SK-N-SH treated with all-trans-retinoic acid at 6 μM for 48 hours (cell line): ENCODE measurements around the gene OXCT1.

ENCODE experiments used
- ATAC-seq: fragments of 200-7000 bp; cut with Tn5 transposase; 3 replicates; pipeline ENCODE4 v1.9.1; 2020; ENCODE audit warnings: mild to moderate bottlenecking, moderate library complexity
- ARNTL ChIP-seq: fragments of 450-650 bp; formaldehyde crosslinking; IDR thresholded peaks from 2 replicates; pipeline ENCODE4 v1.5.0; 2020; ENCODE audit warnings: low read depth, mild to moderate bottlenecking, moderate library complexity, borderline replicate concordance
- BACH2 ChIP-seq: fragments of 250-450 bp; sonication (Bioruptor Pico); IDR thresholded peaks from 2 replicates; pipeline ENCODE4 v1.9.0; 2021; ENCODE audit warnings: mild to moderate bottlenecking, borderline replicate concordance
- CSDC2 ChIP-seq: fragments of 250-450 bp; sonication (Bioruptor Pico); IDR thresholded peaks from 2 replicates; pipeline ENCODE4 v1.5.0; 2020; ENCODE audit warnings: mild to moderate bottlenecking, moderate library complexity
- ESRRG ChIP-seq: fragments of 250-450 bp; sonication (Bioruptor Pico); IDR thresholded peaks from 2 replicates; pipeline ENCODE4 v1.6.1; 2021; ENCODE audit warnings: mild to moderate bottlenecking
- ISL1 ChIP-seq: fragments of 250-450 bp; sonication (Bioruptor Pico); IDR thresholded peaks from 2 replicates; pipeline ENCODE4 v2.1.2; 2022; ENCODE audit warnings: mild to moderate bottlenecking, moderate library complexity
- OSR1 ChIP-seq: fragments of 250-450 bp; sonication (Bioruptor Pico); IDR thresholded peaks from 2 replicates; pipeline ENCODE4 v1.8.0; 2022; ENCODE audit warnings: moderate library complexity, mild to moderate bottlenecking, inconsistent platforms
- PATZ1 ChIP-seq: fragments of 250-450 bp; sonication (Bioruptor Pico); IDR thresholded peaks from 2 replicates; pipeline ENCODE4 v1.8.0; 2020; ENCODE audit warnings: mild to moderate bottlenecking, moderate library complexity, borderline replicate concordance
- POU6F1 ChIP-seq: fragments of 250-450 bp; sonication (Bioruptor Pico); IDR thresholded peaks from 2 replicates; pipeline ENCODE4 v1.8.0; 2021; ENCODE audit warnings: low read depth, mild to moderate bottlenecking, moderate library complexity, borderline replicate concordance
- PPARA ChIP-seq: fragments of 250-450 bp; sonication (Bioruptor Pico); IDR thresholded peaks from 2 replicates; pipeline ENCODE4 v1.5.0; 2020; ENCODE audit warnings: mild to moderate bottlenecking, borderline replicate concordance
- RARB ChIP-seq: fragments of 250-450 bp; sonication (Bioruptor Pico); IDR thresholded peaks from 2 replicates; pipeline ENCODE4 v1.8.0; 2021; ENCODE audit warnings: mild to moderate bottlenecking, moderate library complexity
- SNAI2 ChIP-seq: fragments of 250-450 bp; sonication (Bioruptor Pico); IDR thresholded peaks from 2 replicates; pipeline ENCODE4 v1.5.0; 2020; ENCODE audit warnings: mild to moderate bottlenecking, moderate library complexity
- TCF4 ChIP-seq: fragments of 250-450 bp; sonication (Bioruptor Pico); IDR thresholded peaks from 2 replicates; pipeline ENCODE4 v1.8.0; 2021; ENCODE audit warnings: mild to moderate bottlenecking, moderate library complexity, borderline replicate concordance
- TOX ChIP-seq: fragments of 250-450 bp; sonication (Bioruptor Pico); IDR thresholded peaks from 2 replicates; pipeline ENCODE4 v1.8.0; 2021; ENCODE audit warnings: mild to moderate bottlenecking, moderate library complexity, borderline replicate concordance
- TSHZ2 ChIP-seq: fragments of 250-450 bp; sonication (Bioruptor Pico); IDR thresholded peaks from 2 replicates; pipeline ENCODE4 v1.5.0; 2020; ENCODE audit warnings: mild to moderate bottlenecking, moderate library complexity
- ZFP3 ChIP-seq: fragments of 250-450 bp; sonication (Bioruptor Pico); IDR thresholded peaks from 2 replicates; pipeline ENCODE4 v1.5.0; 2020; ENCODE audit warnings: mild to moderate bottlenecking, moderate library complexity
- ZFP30 ChIP-seq: fragments of 450-650 bp; formaldehyde crosslinking; IDR thresholded peaks from 2 replicates; pipeline ENCODE4 v1.5.0; 2022; ENCODE audit warnings: mild to moderate bottlenecking, moderate library complexity
- ZNF565 ChIP-seq: fragments of 450-650 bp; formaldehyde crosslinking; conservative IDR thresholded peaks from 2 replicates; pipeline ENCODE4 v1.5.0; 2020; ENCODE audit warnings: low read depth, mild to moderate bottlenecking, moderate library complexity
- ZNF70 ChIP-seq: fragments of 450-650 bp; formaldehyde crosslinking; IDR thresholded peaks from 2 replicates; pipeline ENCODE4 v1.5.0; 2020; ENCODE audit warnings: mild to moderate bottlenecking, moderate library complexity
- ZNF8 ChIP-seq: fragments of 450-650 bp; formaldehyde crosslinking; IDR thresholded peaks from 2 replicates; pipeline ENCODE4 v1.5.0; 2020; ENCODE audit warnings: mild to moderate bottlenecking, moderate library complexity

Gene OXCT1

GRCh38 chr5:41876678-41877077 lies 6.5 kb upstream of the OXCT1 start:
- no peak for TF ChIP-seq RARB (CRISPR knock-in tag)
- no peak for TF ChIP-seq ZFP30
- no peak for TF ChIP-seq ZNF565 (CRISPR knock-in tag)
- no peak for TF ChIP-seq TOX
- TF ChIP-seq POU6F1 (CRISPR knock-in tag) = no peak
- TF ChIP-seq ZNF8 (CRISPR knock-in tag) = no peak
- TF ChIP-seq ZFP3 (CRISPR knock-in tag) = no peak
- TF ChIP-seq TSHZ2 (CRISPR knock-in tag) = no peak
- ATAC-seq = no peak

- ATAC-seq = no peak
- no peak for TF ChIP-seq TSHZ2 (CRISPR knock-in tag)
These were observed 4.9 kb upstream of the OXCT1 start for GRCh38 chr5:41875121-41875520.

- no peak for ATAC-seq
- TF ChIP-seq TCF4 (CRISPR knock-in tag) (no peak), ISL1 (CRISPR knock-in tag) (no peak), CSDC2 (CRISPR knock-in tag) (no peak), BACH2 (CRISPR knock-in tag) (no peak), OSR1 (CRISPR knock-in tag) (no peak), ZNF565 (CRISPR knock-in tag) (no peak), PPARA (CRISPR knock-in tag) (no peak), ZFP3 (CRISPR knock-in tag) (no peak), RARB (CRISPR knock-in tag) (no peak), ESRRG (no peak), TOX (no peak), PATZ1 (CRISPR knock-in tag) (no peak), POU6F1 (CRISPR knock-in tag) (no peak), ZFP30 (no peak), ARNTL (CRISPR knock-in tag) (no peak), ZNF8 (CRISPR knock-in tag) (no peak), SNAI2 (CRISPR knock-in tag) (no peak), ZNF70 (CRISPR knock-in tag) (no peak)
These were observed 4.4 kb upstream of the OXCT1 start for GRCh38 chr5:41874512-41875060.
